Spleen (tissue), 7 donors: ENCODE results near the gene PLA1A.
"Not testable (repeated sequence)": the region's sequence is repeated elsewhere in the genome, so short reads cannot be mapped to it uniquely, and the experiment has no call there.

Experiments
- CTCF ChIP-seq, 11 experiments: fragments of 200-600 bp in 7 of 11; fragments of 450-650 bp in 4 of 11; sonication (generic) in 4 of 11; IDR thresholded peaks in 8 of 11; conservative IDR thresholded peaks in 3 of 11; 1 replicate in 7 of 11; 2 replicates in 4 of 11; pipeline versions ENCODE4 v1.4.0 to v1.8.0; 2016 to 2021; ENCODE audit warnings: antibody characterized with exemption in 11 of 11, inconsistent platforms in 4 of 11, mild to moderate bottlenecking in 1 of 11
- POLR2A ChIP-seq, 3 donors: fragments of 450-650 bp; IDR thresholded peaks; one replicate each; pipeline ENCODE4 v1.5.1; 2017; ENCODE audit warnings: antibody characterized with exemption in 3 of 3, mild to moderate bottlenecking in 1 of 3
- POLR2AphosphoS5 ChIP-seq, 3 donors: sonication (generic); formaldehyde crosslinking; IDR thresholded peaks; one replicate each; pipeline ENCODE4 v1.5.1; 2017; ENCODE audit warnings: antibody characterized with exemption in 3 of 3
- donor health status: DM: no; HTN: no; CAD: no; lungs with moderate emphysema.
- donor health status: DM: no; HTN: no; CAD: no.
- donor health status: DM: no; HTN: no; CAD: no.

GRCh38 chr3:119594929-119595328 lies 2.8 kb upstream of the PLA1A start:
- not testable (repeated sequence) for TF ChIP-seq CTCF (IDR thresholded peaks at IDR 0.05 in 8 of 11, conservative IDR thresholded peaks at IDR 0.05 in 3 of 11); POLR2A (IDR thresholded peaks at IDR 0.05); POLR2AphosphoS5 (IDR thresholded peaks at IDR 0.05)
